Activated CD4-positive, alpha-beta T cell treated with anti-CD3 and anti-CD28 coated beads for 24 hours (primary cell): ENCODE data around the gene SLC44A2.

Experiments
- DNase-seq, 2 donors: peaks; one replicate each; pipeline ENCODE4 v3.0.0-alpha.2; 2020; ENCODE audit warnings: low read depth in 2 of 2

The SLC44A2 gene

DNA sequence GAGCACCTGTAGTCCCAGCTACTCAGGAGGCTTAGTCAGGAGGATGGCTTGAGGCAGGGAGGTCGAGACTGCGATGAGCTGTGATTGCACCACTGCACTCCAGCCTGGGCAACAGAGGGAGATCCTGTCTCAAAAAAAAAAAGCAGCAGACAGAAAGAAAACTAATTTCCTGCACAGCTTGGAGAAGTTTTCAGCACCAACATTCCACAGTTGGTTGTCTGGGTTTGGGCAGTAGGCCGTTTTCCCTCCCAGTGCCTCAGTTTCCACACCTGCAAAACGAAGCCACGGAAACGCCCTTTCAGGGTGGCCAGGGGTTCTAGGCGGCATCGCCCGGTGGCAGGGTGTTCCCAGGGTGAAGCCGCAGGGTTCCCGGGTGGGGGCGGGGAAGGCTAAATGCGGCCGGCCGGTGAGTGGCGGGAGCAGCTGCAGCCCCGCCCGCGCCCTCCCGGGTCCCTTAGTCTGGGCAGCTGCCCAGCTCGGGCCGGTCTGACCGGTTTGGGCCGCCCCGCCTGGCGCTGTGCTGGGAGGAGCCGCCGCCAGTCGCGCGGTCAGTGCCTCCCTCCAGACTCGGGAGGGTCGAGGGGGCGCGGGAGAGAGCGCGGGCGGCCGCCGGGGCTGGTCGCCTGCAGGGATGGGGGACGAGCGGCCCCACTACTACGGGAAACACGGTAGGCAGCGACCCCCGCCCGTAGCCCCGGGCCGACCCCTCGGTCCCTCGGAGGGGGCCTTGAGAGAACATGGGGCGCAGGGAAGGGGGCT is at the start of gene SLC44A2:
Gene SLC44A2, plus strand, starts transcription at position 551 of the 759 bp plus-strand sequence. Its CDS starts 81 bp downstream, at position 632.
- DNase-seq: no peak

DNA sequence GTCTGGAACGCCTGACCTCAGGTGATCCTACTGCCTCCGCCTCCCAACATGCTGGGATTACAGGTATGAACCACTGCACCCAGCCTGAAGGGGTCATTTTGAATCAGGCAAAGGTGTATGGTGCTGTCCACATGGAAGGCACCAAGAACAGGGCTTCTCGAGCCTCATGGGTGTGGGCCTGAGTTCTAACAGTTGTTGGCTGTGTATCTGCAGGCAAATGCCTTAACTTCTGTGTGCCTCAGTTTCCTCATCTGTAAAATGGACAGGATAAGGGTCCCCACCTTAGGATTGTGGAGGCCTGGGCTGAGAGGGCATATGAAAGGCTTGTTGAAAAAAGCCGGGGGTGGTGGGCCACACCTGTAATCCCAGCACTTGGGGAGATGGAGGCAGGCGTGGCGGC is 47.4 kb upstream of the SLC44A2 start:
- no peak for DNase-seq

DNA sequence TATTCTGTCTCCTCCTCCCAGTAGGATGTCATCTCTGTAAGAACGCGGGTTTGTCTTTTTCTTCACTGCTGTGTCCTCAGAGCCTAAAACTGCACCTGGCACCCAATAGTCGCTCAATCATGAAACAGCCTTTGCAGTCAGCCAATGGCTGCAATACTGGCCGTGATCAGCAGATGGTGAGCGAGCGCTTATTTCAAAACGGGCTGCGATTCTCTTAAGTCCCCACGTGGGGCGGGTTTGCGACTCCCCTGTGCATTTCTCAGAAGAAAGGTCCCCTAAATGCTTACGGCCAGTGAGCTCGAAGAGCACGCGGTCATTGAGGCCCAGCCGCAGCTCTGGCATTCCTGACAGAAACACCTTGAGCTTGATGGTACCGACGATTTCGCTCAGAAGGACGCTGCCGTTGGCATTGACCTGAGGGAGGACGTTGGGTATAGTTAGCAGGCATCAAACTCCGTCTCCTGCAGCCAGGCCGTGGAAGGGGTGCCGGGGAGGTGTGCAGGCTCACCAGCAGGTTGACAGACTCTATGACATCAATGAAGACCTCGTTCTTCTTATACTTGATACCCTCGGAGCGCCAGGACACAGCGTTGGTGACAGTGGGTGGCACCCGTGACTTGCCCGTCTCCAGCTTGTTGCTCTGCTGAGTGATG is 44.2 kb upstream of the SLC44A2 start:
- peak; percentile 88 to 92 for DNase-seq

DNA sequence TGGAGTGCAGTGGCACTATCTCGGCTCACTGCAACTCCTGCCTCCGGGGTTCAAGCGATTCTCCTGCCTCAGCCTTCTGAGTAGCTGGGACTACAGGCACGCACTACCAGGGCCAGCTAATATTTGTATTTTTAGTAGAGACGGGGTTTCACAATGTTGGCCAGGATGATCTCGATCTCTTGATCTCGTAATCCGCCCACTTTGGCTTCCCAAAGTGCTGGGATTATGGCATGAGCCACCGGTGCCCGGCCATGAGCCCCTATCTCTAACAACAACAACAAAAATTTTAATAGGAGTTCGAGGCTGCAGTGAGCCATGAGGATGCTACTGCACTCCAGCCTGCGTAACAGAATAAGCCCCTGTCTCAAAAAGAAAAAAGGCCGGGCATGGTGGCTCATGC is 43.3 kb upstream of the SLC44A2 start:
- DNase-seq: no peak

DNA sequence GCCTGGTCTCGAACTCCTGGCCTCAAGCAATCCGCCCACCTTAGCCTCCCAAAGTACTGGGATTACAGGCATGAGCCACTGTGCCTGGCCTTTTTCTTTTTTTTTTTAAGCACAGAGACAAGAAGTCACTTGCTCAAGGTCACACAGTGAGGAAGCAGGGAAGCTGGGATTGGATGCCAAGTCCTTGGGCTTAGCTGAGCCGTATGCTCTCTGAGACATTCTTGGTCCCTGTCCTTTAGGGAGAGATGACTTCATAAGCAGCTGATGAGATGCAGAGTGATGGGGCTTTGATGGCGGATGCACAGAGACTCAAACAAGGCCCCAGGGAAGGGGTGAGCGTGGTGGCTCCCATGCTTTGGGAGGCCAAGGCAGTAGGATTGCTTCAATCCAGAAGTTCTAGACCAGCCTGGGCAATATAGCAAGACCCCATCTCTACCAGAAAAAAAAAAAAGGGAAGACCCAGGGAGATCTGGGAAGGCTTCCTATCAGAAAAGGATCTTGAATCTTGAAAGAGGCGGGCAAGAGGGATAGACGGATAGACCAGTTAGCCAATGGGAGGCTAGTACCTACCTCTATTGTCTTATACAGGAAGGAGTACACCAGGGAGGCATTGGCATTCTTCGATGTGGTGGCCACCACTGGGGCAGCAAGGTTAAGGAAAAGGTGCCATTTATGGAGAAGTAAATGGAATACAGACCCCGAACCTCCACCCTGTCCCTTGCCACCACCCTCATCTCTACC is 42.1 kb upstream of the SLC44A2 start:
- no peak for DNase-seq

DNA sequence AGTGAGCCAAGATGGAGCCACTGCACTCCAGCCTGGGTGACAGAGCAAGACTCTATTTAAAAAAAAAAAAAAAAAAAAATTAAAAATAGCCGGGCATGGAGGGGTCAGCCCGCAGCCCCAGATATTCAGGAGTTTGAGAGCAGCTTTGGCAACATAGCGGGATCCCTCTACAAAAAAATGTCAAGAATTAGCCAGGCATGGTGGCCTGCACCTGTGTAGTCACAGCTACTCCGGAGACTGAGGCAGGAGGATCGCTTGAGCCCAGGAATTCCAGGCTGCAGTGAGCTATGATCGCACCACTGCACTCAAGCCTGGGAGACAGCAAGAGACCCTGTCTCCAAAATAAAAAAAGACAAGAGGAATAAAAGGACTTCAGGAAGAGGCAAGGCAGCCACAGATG is 39.0 kb upstream of the SLC44A2 start:
- no peak for DNase-seq

DNA sequence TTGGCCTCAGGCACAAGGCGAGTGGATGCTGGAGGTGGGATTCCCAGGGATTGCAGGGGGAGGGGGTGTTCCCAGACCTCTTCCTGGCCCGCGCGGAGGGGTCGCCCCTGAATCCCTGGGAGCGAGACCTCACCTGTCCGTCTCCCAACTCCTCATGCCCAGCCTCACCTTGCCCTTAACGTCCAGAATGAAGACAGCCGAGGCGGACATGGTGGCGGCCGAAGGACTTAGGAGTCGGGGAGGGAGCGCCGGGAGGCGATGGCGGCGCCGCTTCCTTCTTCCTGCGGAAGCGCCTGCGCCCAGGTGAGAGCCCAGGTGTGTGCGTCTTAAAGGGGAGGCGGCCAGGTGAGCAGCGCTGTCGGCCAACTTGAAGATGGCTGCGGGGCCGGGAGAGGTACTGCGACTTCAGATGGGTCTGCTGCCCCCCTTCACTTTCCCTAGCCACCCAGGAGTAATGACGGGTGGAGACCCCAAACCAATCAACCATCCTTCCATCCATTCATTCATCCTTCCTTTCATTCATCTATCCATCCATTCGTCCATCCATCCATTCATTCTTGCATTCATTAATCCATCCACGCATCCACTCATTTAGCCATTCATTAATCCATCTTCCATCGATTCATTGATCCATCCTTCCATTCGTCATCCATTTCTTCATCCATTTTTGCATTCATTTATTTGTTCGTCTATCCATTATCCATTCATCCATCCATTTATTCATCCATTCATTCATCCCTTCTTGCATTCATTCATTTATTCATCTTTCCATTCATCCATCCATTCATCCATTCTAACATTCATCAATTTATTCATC is 38.1 kb upstream of the SLC44A2 start, which contains the start of gene AP1M2:
Gene AP1M2, minus strand, starts transcription at position 291 of the 817 bp plus-strand sequence. Its CDS starts 81 bp downstream, at position 210.
- no peak for DNase-seq

DNA sequence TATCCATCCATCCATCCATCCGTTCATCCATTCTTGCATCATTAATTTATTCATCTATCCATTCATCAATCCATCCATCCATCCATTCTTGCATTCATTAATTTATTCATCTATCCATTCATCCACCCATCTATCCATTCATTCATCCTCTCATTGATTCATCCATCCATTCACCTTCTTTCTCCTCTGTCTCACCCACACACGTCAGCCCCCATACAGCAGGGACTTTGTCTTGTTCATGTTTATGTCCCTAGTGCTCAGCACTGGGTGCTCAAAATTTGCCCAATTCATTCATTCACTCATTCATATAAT is 37.6 kb upstream of the SLC44A2 start:
- DNase-seq: no peak

DNA sequence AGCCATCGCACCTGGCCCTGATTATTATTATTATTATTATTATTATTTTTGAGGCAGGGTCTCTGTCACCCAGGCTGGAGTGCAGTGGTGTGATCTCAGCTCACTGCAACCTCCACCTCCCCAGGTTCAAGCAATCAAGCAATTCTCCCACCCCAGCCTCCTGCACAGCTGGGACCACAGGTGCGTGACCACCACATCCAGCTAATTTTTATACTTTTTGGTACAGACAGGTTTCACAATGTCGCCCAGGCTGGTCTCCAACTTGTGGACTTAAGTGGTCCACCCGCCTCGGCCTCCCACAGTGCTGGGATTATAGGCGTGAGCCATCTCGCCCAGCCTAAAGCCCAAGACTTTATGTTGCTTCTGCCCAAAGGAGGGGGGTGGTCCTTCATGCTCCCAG is 32.2 kb upstream of the SLC44A2 start:
- no peak for DNase-seq

DNA sequence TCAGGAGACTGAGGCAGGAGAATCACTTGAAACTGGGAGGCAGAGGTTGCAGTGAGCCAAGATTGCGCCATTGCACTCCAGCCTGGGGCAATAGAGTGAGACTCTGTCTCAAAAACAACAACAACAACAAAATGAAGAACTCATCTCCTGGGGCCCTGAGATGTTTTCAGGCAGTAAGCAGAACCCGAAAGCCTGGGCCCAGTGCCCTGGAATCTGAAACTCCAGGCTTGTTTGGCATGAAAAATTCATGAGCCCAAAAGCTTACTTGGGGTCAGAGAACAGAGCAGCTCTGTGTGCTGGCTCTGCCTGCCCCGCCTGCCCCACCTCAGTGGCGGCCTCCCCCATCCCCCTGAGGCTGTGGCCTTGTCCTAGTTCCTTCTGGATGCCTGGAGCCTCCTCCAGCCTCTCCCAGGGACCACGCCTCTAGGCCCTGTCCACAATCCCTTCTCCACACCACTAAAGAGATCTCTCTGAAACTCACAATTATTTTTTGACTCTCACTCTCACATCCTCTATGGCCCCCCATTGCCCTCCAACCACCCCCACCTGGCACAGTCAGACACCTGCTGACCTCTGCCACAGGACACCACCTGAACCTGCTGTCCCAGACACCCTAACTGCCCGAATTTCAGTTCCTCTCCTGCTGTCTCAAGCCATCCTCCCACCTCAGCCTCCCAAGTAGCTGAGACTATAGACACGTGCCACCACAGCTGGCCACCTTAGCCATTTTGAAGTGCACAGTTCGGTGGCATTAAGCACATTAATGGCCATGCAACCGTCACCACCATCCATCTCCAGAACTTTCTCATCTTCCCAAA is 31.3 kb upstream of the SLC44A2 start:
- no peak for DNase-seq

DNA sequence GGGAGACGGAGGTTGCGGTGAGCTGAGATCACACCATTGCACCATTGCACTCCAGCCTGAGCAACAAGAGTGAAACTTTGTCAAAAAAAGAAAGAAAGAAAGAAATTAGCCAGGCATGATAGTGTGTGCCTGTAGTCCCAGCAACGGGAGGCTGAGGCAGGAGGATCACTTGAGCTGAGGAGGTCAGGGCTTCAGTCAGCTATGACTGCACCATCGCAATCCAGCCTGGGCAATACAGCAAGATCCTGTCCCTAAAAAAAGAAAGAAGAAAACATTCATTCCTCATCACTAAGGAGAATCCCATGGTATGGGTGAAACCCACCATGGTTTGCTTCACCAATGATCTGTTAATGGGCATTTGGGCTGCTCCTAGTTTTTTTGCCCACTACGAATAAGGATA is 25.2 kb upstream of the SLC44A2 start:
- no peak for DNase-seq

DNA sequence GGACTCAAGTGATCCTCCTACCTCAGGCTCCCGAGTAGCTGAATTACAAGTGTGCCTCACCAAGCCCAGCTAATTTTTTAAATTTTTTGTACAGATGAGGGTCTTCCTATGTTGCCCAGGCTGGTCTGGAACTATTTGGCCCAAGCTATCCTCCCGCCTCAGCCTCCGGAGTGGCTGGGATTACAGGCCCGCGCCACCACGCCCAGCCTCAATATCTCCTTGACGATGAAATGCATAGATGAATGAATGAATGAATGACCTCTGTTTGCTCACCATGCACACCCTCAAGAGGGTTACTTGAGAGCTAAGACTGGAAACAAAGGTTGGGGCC is 23.4 kb upstream of the SLC44A2 start:
- no peak for DNase-seq

DNA sequence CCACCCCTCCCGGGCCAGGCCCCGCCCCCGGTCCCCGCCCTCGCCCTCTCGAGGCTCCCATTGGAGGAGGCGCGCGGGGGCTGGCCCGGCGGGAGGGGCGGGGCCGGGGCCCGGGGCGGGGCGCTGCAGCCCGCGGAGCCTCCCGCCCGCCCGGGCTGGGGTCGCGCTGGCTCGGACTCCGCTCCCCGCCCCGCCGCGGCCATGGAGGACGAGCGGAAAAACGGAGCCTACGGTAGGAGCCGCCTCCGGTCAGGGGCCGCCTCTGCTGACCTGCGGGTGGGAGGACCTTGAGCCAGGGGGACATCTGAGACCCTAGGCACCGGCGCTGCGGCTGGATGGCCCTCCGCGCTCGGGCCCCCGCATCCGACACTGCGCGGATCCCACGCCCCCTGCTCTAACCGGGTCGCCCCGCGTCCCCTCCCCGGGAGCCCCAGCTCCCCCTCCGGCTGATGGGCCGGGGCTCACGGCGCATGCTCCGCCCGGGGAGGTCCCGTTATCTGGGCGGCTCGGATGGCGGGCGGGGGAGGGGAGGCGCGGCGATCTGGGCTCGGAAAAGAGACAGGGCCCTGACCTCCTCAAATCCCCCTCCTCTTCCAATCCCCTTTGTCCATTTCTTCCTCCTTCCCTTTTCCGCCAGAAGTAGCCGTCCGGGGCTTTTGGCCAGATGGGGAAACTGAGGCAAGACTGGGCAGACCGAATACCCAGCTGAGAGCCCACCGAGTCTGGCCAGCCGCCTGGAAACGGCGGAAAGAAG is 22.8 kb upstream of the SLC44A2 start:
- peak; percentile 85 to 87 for DNase-seq

DNA sequence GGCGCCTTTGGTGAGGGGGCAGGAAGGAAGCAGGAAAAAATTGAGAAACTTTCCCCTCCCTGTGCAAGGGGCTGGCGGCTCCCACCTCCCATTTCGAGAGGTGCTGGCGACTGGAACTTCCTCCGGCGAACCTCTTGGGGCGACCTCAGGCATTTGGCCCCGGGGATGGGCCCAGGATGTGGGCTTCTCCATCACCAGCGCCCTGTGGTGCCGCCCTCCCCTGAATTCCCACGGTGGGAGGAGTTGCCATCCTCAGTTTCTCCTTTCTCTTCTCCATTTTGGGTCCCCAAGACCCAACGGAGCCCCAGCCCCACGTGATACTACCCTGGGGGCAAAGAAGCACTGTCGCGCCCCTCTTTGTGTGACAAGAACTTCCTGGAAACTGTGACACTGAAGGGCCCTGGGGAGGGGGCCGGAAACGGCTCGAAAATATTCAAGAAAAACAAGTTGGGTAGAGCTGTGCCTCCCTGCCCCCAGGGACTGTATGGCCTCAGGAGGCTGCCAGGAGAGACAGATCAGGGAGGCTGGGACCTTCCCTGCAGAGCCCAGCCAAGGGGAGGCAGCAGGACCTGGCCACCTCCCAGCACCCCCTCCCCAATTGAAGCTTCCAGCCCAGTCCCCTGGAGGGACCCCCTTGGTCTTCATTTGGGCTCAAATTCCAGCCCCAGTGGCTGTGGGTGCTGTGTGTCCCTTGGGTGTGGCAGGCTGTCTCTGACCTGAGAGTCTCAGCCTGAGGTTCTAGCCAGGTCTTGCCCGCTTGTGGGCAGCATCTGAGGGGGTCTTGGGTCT is 22.1 kb upstream of the SLC44A2 start:
- DNase-seq: peak; percentile 48 to 49

DNA sequence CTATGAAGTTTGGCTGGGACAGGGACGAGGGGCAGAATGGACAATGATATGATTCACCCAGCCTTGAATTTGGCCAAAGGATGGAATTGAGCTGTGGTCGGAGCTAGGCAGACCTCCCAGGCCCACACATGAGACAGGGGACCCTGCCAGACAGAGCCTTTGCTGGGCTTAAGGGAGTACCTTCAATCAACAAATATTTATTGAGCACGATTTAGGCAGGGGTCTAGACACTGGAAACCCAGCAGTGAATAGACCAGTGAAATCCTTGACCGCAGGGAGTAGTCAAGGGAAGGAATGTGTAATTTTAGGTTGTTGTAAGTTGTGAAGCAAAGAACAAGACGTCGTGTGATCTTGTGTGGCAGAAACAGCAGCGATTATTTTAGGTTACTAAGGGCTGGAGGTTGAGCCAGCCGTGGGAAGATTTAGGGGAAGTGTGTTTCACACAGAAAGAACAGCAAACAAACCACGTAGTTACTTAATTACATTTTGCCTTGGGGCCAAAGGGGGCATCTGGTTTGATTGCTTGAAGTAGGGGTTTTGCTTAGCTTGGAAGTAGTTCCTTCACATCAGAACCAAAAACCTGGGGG is 21.4 kb upstream of the SLC44A2 start:
- no peak for DNase-seq

DNA sequence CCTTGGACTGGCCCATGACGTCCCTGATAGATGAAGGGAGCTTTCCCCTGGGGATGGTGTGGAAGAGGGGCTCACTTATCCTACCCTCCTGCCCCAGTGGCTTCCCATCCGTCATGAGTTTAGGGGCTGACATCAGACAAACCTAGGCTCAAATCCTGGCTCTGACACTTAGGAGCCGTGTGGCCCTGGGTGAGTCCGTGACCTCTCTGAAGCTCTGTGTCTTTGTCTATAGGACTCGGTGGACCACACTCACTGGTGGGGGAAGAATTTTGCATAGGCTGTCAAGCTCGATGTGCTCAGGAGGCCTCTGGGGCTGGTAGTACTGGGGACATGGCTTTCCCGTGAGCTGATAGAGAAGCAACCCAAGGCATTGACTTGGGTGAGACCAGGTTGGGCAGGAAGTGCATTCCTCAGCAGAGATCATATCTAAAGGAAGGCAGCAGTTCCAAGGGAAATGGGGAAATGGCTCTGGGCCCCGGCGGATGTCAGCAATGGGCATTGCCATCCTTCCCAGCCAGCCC is 20.8 kb upstream of the SLC44A2 start:
- DNase-seq: no peak

DNA sequence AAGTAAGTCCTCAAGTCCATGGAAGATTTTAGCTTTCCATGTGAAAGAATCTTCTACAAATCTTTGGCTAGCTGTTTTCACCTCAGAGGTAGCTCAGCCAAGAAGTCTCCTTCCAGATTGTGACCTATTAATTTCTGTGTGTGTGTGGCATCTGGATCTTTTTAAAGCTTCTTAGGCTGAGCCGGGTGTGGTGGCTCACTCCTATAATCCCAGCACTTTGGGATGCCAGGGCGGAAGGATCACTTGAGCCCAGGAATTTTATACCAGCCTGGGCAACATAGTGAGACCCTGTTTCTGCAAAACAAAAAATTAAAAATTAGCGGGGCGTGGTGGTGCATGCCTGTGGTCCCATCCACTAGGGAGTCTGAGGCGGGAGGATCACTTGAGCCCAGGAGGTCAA is 13.4 kb upstream of the SLC44A2 start:
- DNase-seq: no peak

DNA sequence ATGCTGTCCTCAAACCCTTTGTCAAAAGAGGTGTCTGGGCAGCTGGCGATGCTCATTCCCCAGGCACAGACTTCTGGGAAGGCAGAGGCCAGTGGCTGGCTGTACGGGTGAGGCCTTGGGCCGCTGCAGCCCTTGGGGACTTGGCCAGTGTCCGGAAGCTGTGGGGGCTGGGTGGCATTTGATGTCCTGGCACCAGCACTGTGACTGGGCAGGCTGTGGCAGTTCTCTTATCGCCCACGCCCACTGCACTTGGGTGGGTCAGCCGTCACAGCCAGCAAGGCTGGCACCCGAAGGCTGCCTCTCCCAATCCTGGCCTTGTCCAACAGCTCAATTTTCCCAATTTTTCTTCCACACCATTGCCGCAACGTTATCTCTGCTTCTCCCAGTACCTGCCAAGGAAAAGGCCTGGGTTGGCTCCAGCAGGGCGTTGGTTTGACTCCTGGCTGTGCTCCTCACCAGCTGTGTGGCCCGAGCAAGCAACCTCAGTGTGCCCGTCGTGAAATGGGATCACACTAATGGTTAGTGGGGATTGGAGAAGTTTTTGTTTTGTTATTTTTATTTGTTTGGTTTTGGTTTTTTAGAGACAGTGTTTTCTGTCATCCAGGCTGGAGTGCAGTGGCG is 12.7 kb upstream of the SLC44A2 start:
- no peak for DNase-seq
